Measurements from ENCODE around the gene NSG2. TPM values are rescaled to one million over a fixed set of nuclear protein-coding genes. Genes with fewer than 3 reads are reported as not detected.
"Not testable (repeated sequence)": the region's sequence is repeated elsewhere in the genome, so short reads cannot be mapped to it uniquely, and the experiment has no call there.

Gene NSG2
- total RNA-seq, 4 donors from 2014 or later, result 2.3 TPM; not detected in 3

GRCh38 chr5:174100490-174100889 is 55.0 kb downstream of the NSG2 start:
- no peak overlapping the region for H3K27ac ChIP-seq

GRCh38 chr5:174101195-174101730 is 55.8 kb downstream of the NSG2 start:
- no peak for DNase-seq
- no peaks in the 10 kb centered on the region for H3K27me3 ChIP-seq
- no peak overlapping the region for H3K4me3 ChIP-seq
- H3K4me1 ChIP-seq, result no peaks in the 10 kb centered on the region
- H3K27ac ChIP-seq, result no peak overlapping the region
- no peaks in the 10 kb centered on the region for H3K36me3 ChIP-seq
- TF ChIP-seq CTCF (IDR thresholded peaks at IDR 0.05), result no peak
- no peak for TF ChIP-seq POLR2A (IDR thresholded peaks at IDR 0.05)
- intact Hi-C loops (cut with DNase I; ENCODE audit: low total_unique reads), result no loop called here
- no peaks in the 10 kb centered on the region for H3K9me3 ChIP-seq

More at GRCh38 chr5:174100490-174100889, 55.0 kb downstream of the NSG2 start:
- Histone ChIP-seq H3K4me3 (no peak overlapping the region), H3K27me3 (no peaks in the 10 kb centered on the region), H3K36me3 (no peaks in the 10 kb centered on the region), H3K9me3 (no peaks in the 10 kb centered on the region), H3K4me1 (no peaks in the 10 kb centered on the region)
- no peak for DNase-seq
- no peak for TF ChIP-seq POLR2A (IDR thresholded peaks at IDR 0.05)
- TF ChIP-seq CTCF (IDR thresholded peaks at IDR 0.05), result no peak
- intact Hi-C loops (cut with DNase I; ENCODE audit: low total_unique reads), result no loop called here

- H3K4me3 ChIP-seq; H3K9me3 ChIP-seq; H3K27me3 ChIP-seq; H3K36me3 ChIP-seq; DNase-seq; H3K4me1 ChIP-seq; H3K27ac ChIP-seq; intact Hi-C loops (cut with DNase I; ENCODE audit: low total_unique reads): not testable (repeated sequence)
These were observed 57.1 kb downstream of the NSG2 start for GRCh38 chr5:174102574-174102973.

GRCh38 chr5:174106997-174107655 is 61.6 kb downstream of the NSG2 start:
- Histone ChIP-seq H3K9me3 (no peaks in the 10 kb centered on the region), H3K27ac (no peak overlapping the region), H3K36me3 (no peaks in the 10 kb centered on the region), H3K27me3 (no peaks in the 10 kb centered on the region), H3K4me1 (no peaks in the 10 kb centered on the region), H3K4me3 (no peak overlapping the region)
- intact Hi-C loops (cut with DNase I; ENCODE audit: low total_unique reads), result no loop called here
- no peak for DNase-seq
- TF ChIP-seq POLR2A (IDR thresholded peaks at IDR 0.05) (no peak), CTCF (IDR thresholded peaks at IDR 0.05) (no peak)

- no peak for TF ChIP-seq POLR2A (IDR thresholded peaks at IDR 0.05)
- H3K36me3 ChIP-seq, result no peaks in the 10 kb centered on the region
- no peaks in the 10 kb centered on the region for H3K27me3 ChIP-seq
- intact Hi-C loops (cut with DNase I; ENCODE audit: low total_unique reads), result no loop called here
- H3K4me3 ChIP-seq, result no peak overlapping the region
- no peak for DNase-seq
- H3K27ac ChIP-seq, result no peak overlapping the region
- H3K9me3 ChIP-seq, result no peaks in the 10 kb centered on the region
- no peaks in the 10 kb centered on the region for H3K4me1 ChIP-seq
These were observed 63.2 kb downstream of the NSG2 start for GRCh38 chr5:174108745-174109144.

- H3K36me3 ChIP-seq, result no peaks in the 10 kb centered on the region
- no peaks in the 10 kb centered on the region for H3K9me3 ChIP-seq
- DNase-seq, result no peak
- intact Hi-C loops (cut with DNase I; ENCODE audit: low total_unique reads), result no loop called here
- H3K4me1 ChIP-seq, result no peaks in the 10 kb centered on the region
- H3K4me3 ChIP-seq, result no peak overlapping the region
- TF ChIP-seq POLR2A (IDR thresholded peaks at IDR 0.05) (no peak), CTCF (IDR thresholded peaks at IDR 0.05) (no peak)
- H3K27ac ChIP-seq, result no peak overlapping the region
- H3K27me3 ChIP-seq, result no peaks in the 10 kb centered on the region
These were observed 64.3 kb downstream of the NSG2 start for GRCh38 chr5:174109698-174110260.
